Duodenal mucosa (tissue), 2 donors: ENCODE data around the gene MERTK.

Experiments
- H3K27ac ChIP-seq: one replicate; pipeline ENCODE4 v1.7.0; 2013; ENCODE audit warnings: low read depth, low read length
- H3K27me3 ChIP-seq, 2 donors: one replicate each; pipeline ENCODE4 v1.7.0; 2013; ENCODE audit warnings: low read length in 2 of 2, control low read depth in 1 of 2; ENCODE audit not compliant: insufficient read depth in 2 of 2, control insufficient read depth in 1 of 2
- H3K36me3 ChIP-seq, 2 donors: one replicate each; pipeline ENCODE4 v1.7.0; 2013; ENCODE audit warnings: low read length in 2 of 2, control low read depth in 1 of 2; ENCODE audit not compliant: insufficient read depth in 2 of 2, control insufficient read depth in 1 of 2
- H3K4me1 ChIP-seq, 2 donors: one replicate each; pipeline ENCODE4 v1.7.0; 2013; ENCODE audit warnings: low read length in 2 of 2, control low read depth in 1 of 2; ENCODE audit not compliant: insufficient read depth in 2 of 2, control insufficient read depth in 1 of 2
- H3K4me3 ChIP-seq, 2 donors: one replicate each; pipeline ENCODE4 v1.7.0; 2013; ENCODE audit warnings: low read length in 2 of 2, low read depth in 1 of 2
- H3K9ac ChIP-seq, 2 donors: one replicate each; pipeline ENCODE4 v1.7.0; 2013; ENCODE audit warnings: low read length in 2 of 2, low read depth in 1 of 2
- H3K9me3 ChIP-seq, 2 donors: one replicate each; pipeline ENCODE4 v1.7.0; 2013; ENCODE audit warnings: low read length in 2 of 2, control low read depth in 1 of 2; ENCODE audit not compliant: control insufficient read depth in 1 of 2

The MERTK gene

GRCh38 chr2:112021781-112022231, 123.4 kb downstream of the MERTK start:
- Histone ChIP-seq H3K27ac (no peak overlapping the region), H3K4me1 (peaks cover 0 to 8% of the 10 kb centered on the region in 2 donors), H3K4me3 (no peak overlapping the region), H3K36me3 (peaks cover 0 to 10% of the 10 kb centered on the region in 2 donors), H3K9ac (no peak overlapping the region), H3K27me3 (no peaks in the 10 kb centered on the region), H3K9me3 (no peaks in the 10 kb centered on the region)

GRCh38 chr2:112023707-112024106, 125.3 kb downstream of the MERTK start:
- no peaks in the 10 kb centered on the region for H3K9me3 ChIP-seq
- H3K4me1 ChIP-seq, result peaks cover 3 to 8% of the 10 kb centered on the region in 2 donors
- no peak overlapping the region for H3K4me3 ChIP-seq
- no peak overlapping the region for H3K9ac ChIP-seq
- H3K27ac ChIP-seq, result no peak overlapping the region
- H3K36me3 ChIP-seq, result peaks cover 0 to 12% of the 10 kb centered on the region in 2 donors
- H3K27me3 ChIP-seq, result no peaks in the 10 kb centered on the region

- Histone ChIP-seq H3K9ac (no peak overlapping the region), H3K27me3 (no peaks in the 10 kb centered on the region), H3K4me3 (no peak overlapping the region), H3K4me1 (peaks cover 3 to 9% of the 10 kb centered on the region in 2 donors), H3K9me3 (no peaks in the 10 kb centered on the region), H3K27ac (no peak overlapping the region), H3K36me3 (peaks cover 0 to 12% of the 10 kb centered on the region in 2 donors)
Observed at GRCh38 chr2:112024231-112024630, 125.8 kb downstream of the MERTK start.

GRCh38 chr2:112024896-112025491, 126.6 kb downstream of the MERTK start:
- no peaks in the 10 kb centered on the region for H3K27me3 ChIP-seq
- H3K27ac ChIP-seq, result no peak overlapping the region
- peaks cover 3 to 13% of the 10 kb centered on the region in 2 donors for H3K4me1 ChIP-seq
- H3K4me3 ChIP-seq, result no peak overlapping the region
- no peaks in the 10 kb centered on the region for H3K9me3 ChIP-seq
- no peak overlapping the region for H3K9ac ChIP-seq
- H3K36me3 ChIP-seq, result peaks cover 0 to 9% of the 10 kb centered on the region in 2 donors

GRCh38 chr2:112026509-112026908, 128.1 kb downstream of the MERTK start:
- no peak overlapping the region for H3K9ac ChIP-seq
- no peaks in the 10 kb centered on the region for H3K27me3 ChIP-seq
- H3K36me3 ChIP-seq, result peaks cover 0 to 9% of the 10 kb centered on the region in 2 donors
- H3K27ac ChIP-seq, result no peak overlapping the region
- no peaks in the 10 kb centered on the region for H3K9me3 ChIP-seq
- no peak overlapping the region for H3K4me3 ChIP-seq
- H3K4me1 ChIP-seq, result peaks cover 7 to 13% of the 10 kb centered on the region in 2 donors

GRCh38 chr2:112027767-112028166, 129.4 kb downstream of the MERTK start:
- H3K4me1 ChIP-seq, result peaks cover 17% of the 10 kb centered on the region in 2 donors

GRCh38 chr2:112029164-112029563, 130.8 kb downstream of the MERTK start:
- Histone ChIP-seq H3K4me3 (no peak overlapping the region), H3K27me3 (no peaks in the 10 kb centered on the region), H3K4me1 (peaks cover 17 to 21% of the 10 kb centered on the region in 2 donors), H3K9me3 (no peaks in the 10 kb centered on the region), H3K36me3 (peaks cover 0 to 2% of the 10 kb centered on the region in 2 donors), H3K27ac (no peak overlapping the region), H3K9ac (no peak overlapping the region)

More at GRCh38 chr2:112027767-112028166, 129.4 kb downstream of the MERTK start:
- no peaks in the 10 kb centered on the region for H3K9me3 ChIP-seq
- no peak overlapping the region for H3K27ac ChIP-seq
- H3K4me3 ChIP-seq, result no peak overlapping the region
- H3K9ac ChIP-seq, result no peak overlapping the region
- peaks cover 0 to 5% of the 10 kb centered on the region in 2 donors for H3K36me3 ChIP-seq
- H3K27me3 ChIP-seq, result no peaks in the 10 kb centered on the region

- peaks cover 17 to 21% of the 10 kb centered on the region in 2 donors for H3K4me1 ChIP-seq
- no peak overlapping the region for H3K27ac ChIP-seq
- peak overlapping the region in 1 of 2 donors; percentile 17 for H3K4me3 ChIP-seq
- H3K27me3 ChIP-seq, result no peaks in the 10 kb centered on the region
- no peaks in the 10 kb centered on the region for H3K9me3 ChIP-seq
- peaks cover 0 to 2% of the 10 kb centered on the region in 2 donors for H3K36me3 ChIP-seq
- H3K9ac ChIP-seq, result no peak overlapping the region
Observed at GRCh38 chr2:112031473-112032223, 133.2 kb downstream of the MERTK start.

- no peak overlapping the region for H3K9ac ChIP-seq
Observed at GRCh38 chr2:112032224-112032586, 133.8 kb downstream of the MERTK start.

GRCh38 chr2:112032689-112033465, 134.5 kb downstream of the MERTK start:
- no peak overlapping the region for H3K4me3 ChIP-seq
- no peak overlapping the region for H3K27ac ChIP-seq

More at GRCh38 chr2:112032224-112032586, 133.8 kb downstream of the MERTK start:
- Histone ChIP-seq H3K4me3 (peak overlapping the region in 1 of 2 donors; percentile 17), H3K9me3 (no peaks in the 10 kb centered on the region), H3K4me1 (peaks cover 17 to 21% of the 10 kb centered on the region in 2 donors), H3K36me3 (peaks cover 0 to 2% of the 10 kb centered on the region in 2 donors), H3K27me3 (no peaks in the 10 kb centered on the region), H3K27ac (no peak overlapping the region)

More at GRCh38 chr2:112032689-112033465, 134.5 kb downstream of the MERTK start:
- Histone ChIP-seq H3K9me3 (peaks cover 0 to 3% of the 10 kb centered on the region in 2 donors), H3K4me1 (peaks cover 17 to 21% of the 10 kb centered on the region in 2 donors), H3K27me3 (no peaks in the 10 kb centered on the region), H3K36me3 (peaks cover 0 to 2% of the 10 kb centered on the region in 2 donors), H3K9ac (no peak overlapping the region)
